Measurements from ENCODE around the gene CD300LF. TPM values are rescaled to one million over a fixed set of nuclear protein-coding genes. Genes with fewer than 3 reads are reported as not detected.

The CD300LF gene
- total and polyA plus RNA-seq, 9 of the 15 experiments (the other 6 are each of a cell fraction or from before 2014, with no cell fraction given), result not detected

DNA sequence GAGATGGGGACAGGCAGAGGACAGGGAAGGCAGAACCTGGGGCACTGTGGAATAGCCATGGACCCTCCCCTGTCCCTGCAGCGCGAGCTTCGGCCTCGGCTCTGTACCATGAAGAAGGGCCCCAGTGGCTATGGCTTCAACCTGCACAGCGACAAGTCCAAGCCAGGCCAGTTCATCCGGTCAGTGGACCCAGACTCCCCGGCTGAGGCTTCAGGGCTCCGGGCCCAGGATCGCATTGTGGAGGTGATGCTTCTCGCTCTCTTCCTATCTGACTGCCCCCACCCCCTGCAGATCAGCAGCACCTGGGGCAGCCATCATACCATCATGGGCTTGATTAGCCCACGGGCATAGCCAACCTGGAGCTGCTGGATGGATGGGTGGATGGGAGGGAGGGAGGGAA is 49.2 kb upstream of the CD300LF start:
- in situ Hi-C loops (cut with MboI), result no loop called here
- no TSS peak for BruUV-seq (replicated peaks)
- Histone ChIP-seq H3K36me3 (ENCODE audit: control insufficient read depth, insufficient read depth, low read length) (peaks cover 22% of the 10 kb centered on the region; the same call in 2 of the 3 replicates), H3K9ac (ENCODE audit: insufficient read depth in 1 of 2, low read depth in 2 of 2, low read length in 2 of 2) (no peak overlapping the region; a peak in 1 of 4 replicates), H3K27ac (ENCODE audit: extremely low read depth, low read depth, low read length) (no peak overlapping the region), H3K4me2 (ENCODE audit: insufficient read depth, low read length) (no peak overlapping the region), H3K27me3 (ENCODE audit: control insufficient read depth in 2 of 2, insufficient read depth in 2 of 2, low read length in 2 of 2) (no peaks in the 10 kb centered on the region), H3K4me3 (no peak overlapping the region), H3K79me2 (ENCODE audit: control insufficient read depth, insufficient read depth, low read length) (peaks cover 46% of the 10 kb centered on the region), H4K20me1 (replicated peaks; ENCODE audit: control insufficient read depth, insufficient read depth, low read length) (peaks cover 25% of the 10 kb centered on the region; the same call in 1 of the 2 replicates), H3K9me3 (replicated peaks; ENCODE audit: control insufficient read depth, insufficient read depth, low read depth, low read length) (no peaks in the 10 kb centered on the region), H3K9me1 (ENCODE audit: control insufficient read depth, insufficient read depth, low read length) (peaks cover 20% of the 10 kb centered on the region), H2AFZ (ENCODE audit: low read depth, low read length) (no peak overlapping the region), H3K4me1 (replicated peaks in 1 of 2; ENCODE audit: control insufficient read depth in 2 of 2, insufficient read depth in 2 of 2, low read length in 2 of 2) (peaks cover 29 to 62% of the 10 kb centered on the region in 2 experiments)
- ATAC-seq, result no peak
- intact Hi-C loops (cut with micrococcal nuclease), result no loop called here
- ChIA-PET POLR2A (interaction anchor here (1.4 kb wide), 1 partner anchor 9 kb away, joined by 3 read pairs; no protein-coding TSS in a partner anchor), CTCF (ENCODE audit: low intra/inter-chr PET ratio) (no interaction called here)
- DNase-seq (ENCODE audit: extremely low read depth in 1 of 4, low spot score in 3 of 4), result no peak
- no peak for FAIRE-seq
- 96% methylated on average over 11 of the region's 11 CpGs for WGBS (ENCODE audit: insufficient coverage, low coverage, missing lambda C conversion rate)
- TF ChIP-seq HDGF (IDR thresholded peaks at IDR 0.05) (no peak), ETV5 (CRISPR knock-in tag; IDR thresholded peaks at IDR 0.05; ENCODE audit: low read depth) (no peak), SNIP1 (IDR thresholded peaks at IDR 0.05; ENCODE audit: low read depth) (no peak), MAZ (CRISPR knock-in tag; conservative IDR thresholded peaks at IDR 0.05 in 1 of 2, IDR thresholded peaks at IDR 0.05 in 1 of 2) (no peak), RBM25 (IDR thresholded peaks at IDR 0.05; ENCODE audit: low read depth, low read length, severe bottlenecking) (no peak), POLR2A (conservative IDR thresholded peaks at IDR 0.05) (no peak), FOXP1 (CRISPR knock-in tag; IDR thresholded peaks at IDR 0.05) (no peak), E2F5 (CRISPR knock-in tag; IDR thresholded peaks at IDR 0.05) (no peak), ZNF511 (CRISPR knock-in tag; IDR thresholded peaks at IDR 0.05) (no peak), TSC22D4 (tag; IDR thresholded peaks at IDR 0.05) (no peak)
- TF ChIP-seq, protein P1, sequence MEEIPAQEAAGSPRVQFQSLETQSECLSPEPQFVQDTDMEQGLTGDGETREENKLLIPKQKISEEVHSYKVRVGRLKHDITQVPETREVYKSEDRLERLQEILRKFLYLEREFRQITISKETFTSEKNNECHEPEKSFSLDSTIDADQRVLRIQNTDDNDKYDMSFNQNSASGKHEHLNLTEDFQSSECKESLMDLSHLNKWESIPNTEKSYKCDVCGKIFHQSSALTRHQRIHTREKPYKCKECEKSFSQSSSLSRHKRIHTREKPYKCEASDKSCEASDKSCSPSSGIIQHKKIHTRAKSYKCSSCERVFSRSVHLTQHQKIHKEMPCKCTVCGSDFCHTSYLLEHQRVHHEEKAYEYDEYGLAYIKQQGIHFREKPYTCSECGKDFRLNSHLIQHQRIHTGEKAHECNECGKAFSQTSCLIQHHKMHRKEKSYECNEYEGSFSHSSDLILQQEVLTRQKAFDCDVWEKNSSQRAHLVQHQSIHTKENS (CRISPR knock-in tag; IDR thresholded peaks at IDR 0.05), result no peak
- TF ChIP-seq, protein P2, sequence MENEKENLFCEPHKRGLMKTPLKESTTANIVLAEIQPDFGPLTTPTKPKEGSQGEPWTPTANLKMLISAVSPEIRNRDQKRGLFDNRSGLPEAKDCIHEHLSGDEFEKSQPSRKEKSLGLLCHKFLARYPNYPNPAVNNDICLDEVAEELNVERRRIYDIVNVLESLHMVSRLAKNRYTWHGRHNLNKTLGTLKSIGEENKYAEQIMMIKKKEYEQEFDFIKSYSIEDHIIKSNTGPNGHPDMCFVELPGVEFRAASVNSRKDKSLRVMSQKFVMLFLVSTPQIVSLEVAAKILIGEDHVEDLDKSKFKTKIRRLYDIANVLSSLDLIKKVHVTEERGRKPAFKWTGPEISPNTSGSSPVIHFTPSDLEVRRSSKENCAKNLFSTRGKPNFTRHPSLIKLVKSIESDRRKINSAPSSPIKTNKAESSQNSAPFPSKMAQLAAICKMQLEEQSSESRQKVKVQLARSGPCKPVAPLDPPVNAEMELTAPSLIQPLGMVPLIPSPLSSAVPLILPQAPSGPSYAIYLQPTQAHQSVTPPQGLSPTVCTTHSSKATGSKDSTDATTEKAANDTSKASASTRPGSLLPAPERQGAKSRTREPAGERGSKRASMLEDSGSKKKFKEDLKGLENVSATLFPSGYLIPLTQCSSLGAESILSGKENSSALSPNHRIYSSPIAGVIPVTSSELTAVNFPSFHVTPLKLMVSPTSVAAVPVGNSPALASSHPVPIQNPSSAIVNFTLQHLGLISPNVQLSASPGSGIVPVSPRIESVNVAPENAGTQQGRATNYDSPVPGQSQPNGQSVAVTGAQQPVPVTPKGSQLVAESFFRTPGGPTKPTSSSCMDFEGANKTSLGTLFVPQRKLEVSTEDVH (IDR thresholded peaks at IDR 0.05; ENCODE audit: low read depth, partially characterized antibody), result no peak
- TF ChIP-seq, protein P3, sequence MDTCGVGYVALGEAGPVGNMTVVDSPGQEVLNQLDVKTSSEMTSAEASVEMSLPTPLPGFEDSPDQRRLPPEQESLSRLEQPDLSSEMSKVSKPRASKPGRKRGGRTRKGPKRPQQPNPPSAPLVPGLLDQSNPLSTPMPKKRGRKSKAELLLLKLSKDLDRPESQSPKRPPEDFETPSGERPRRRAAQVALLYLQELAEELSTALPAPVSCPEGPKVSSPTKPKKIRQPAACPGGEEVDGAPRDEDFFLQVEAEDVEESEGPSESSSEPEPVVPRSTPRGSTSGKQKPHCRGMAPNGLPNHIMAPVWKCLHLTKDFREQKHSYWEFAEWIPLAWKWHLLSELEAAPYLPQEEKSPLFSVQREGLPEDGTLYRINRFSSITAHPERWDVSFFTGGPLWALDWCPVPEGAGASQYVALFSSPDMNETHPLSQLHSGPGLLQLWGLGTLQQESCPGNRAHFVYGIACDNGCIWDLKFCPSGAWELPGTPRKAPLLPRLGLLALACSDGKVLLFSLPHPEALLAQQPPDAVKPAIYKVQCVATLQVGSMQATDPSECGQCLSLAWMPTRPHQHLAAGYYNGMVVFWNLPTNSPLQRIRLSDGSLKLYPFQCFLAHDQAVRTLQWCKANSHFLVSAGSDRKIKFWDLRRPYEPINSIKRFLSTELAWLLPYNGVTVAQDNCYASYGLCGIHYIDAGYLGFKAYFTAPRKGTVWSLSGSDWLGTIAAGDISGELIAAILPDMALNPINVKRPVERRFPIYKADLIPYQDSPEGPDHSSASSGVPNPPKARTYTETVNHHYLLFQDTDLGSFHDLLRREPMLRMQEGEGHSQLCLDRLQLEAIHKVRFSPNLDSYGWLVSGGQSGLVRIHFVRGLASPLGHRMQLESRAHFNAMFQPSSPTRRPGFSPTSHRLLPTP (IDR thresholded peaks at IDR 0.05; ENCODE audit: borderline replicate concordance, extremely low read depth, insufficient read length), result no peak

All from K562 (cell line).